H1 (cell line): ENCODE measurements around the gene SLC37A1. TPM values are rescaled to one million over a fixed set of nuclear protein-coding genes. Genes with fewer than 3 reads are reported as not detected.

Experiments
- BCL11A ChIP-seq, 2 experiments: IDR thresholded peaks; one replicate each; pipeline ENCODE4 v1.6.1; 2011; ENCODE audit warnings: low read depth in 2 of 2, low read length in 2 of 2, mild to moderate bottlenecking in 2 of 2
- CBX5 ChIP-seq: fragments of 300-800, 300-1000 bp; sonication (generic); IDR thresholded peaks from 2 replicates; pipeline ENCODE4 v1.7.1; 2016; ENCODE audit warnings: antibody characterized with exemption, low read length, low read depth
- CHD2 ChIP-seq: IDR thresholded peaks from 2 replicates; pipeline ENCODE4 v1.6.1; 2012; ENCODE audit warnings: low read length, improper control_type of control experiment
- CHD7 ChIP-seq: fragments of 300-600 bp; sonication (generic); IDR thresholded peaks from 2 replicates; pipeline ENCODE4 v1.7.1; 2012; ENCODE audit warnings: low read length, moderate library complexity, mild to moderate bottlenecking, inconsistent platforms; ENCODE audit not compliant: insufficient replicate concordance
- CTCF ChIP-seq, 3 experiments: IDR thresholded peaks; 1 replicate in 2 of 3; 2 replicates in 1 of 3; pipeline versions ENCODE4 v1.5.1 to v1.6.1; 2011; ENCODE audit warnings: low read length in 3 of 3, mild to moderate bottlenecking in 3 of 3, inconsistent platforms in 2 of 3, low read depth in 1 of 3, moderate library complexity in 1 of 3; ENCODE audit not compliant: insufficient read depth in 1 of 3; ENCODE audit errors: control extremely low read depth in 1 of 3
- JUND ChIP-seq: IDR thresholded peaks from 2 replicates; pipeline ENCODE4 v1.6.1; 2011; ENCODE audit warnings: mild to moderate bottlenecking, improper control_type of control experiment, low read length
- RFX5 ChIP-seq: IDR thresholded peaks from 2 replicates; pipeline ENCODE4 v1.6.1; 2011; ENCODE audit warnings: low read depth, low read length, improper control_type of control experiment, borderline replicate concordance
- TAF1 ChIP-seq: IDR thresholded peaks from 2 replicates; pipeline ENCODE4 v1.6.1; 2011; ENCODE audit warnings: mild to moderate bottlenecking, low read depth, low read length
- TCF12 ChIP-seq: IDR thresholded peaks from 2 replicates; pipeline ENCODE4 v1.6.1; 2011; ENCODE audit warnings: low read depth, mild to moderate bottlenecking, low read length
- YY1 ChIP-seq: IDR thresholded peaks from 2 replicates; pipeline ENCODE4 v1.6.1; 2011; ENCODE audit warnings: low read depth, mild to moderate bottlenecking, low read length
- polyA plus RNA-seq, 7 experiments: library from polyadenylated mRNA; depleted of rRNA in 3 of 7; stranded (reverse) in 5 of 7; unstranded in 2 of 7; fragments of >200 nt in 5 of 7; fragments of 200-250 nt in 2 of 7; gene quantifications; 1 replicate in 5 of 7; 2 replicates in 1 of 7; 4 replicates in 1 of 7; pipeline versions ENCODE4 v1.2.1 to v1.2.3, GENCODE V29; 2011 to 2013; ENCODE audit warnings: missing spikeins in 2 of 7, mixed read lengths in 2 of 7
- total RNA-seq: library from RNA; stranded (reverse); fragmentation: NEBNext Ultra II Directional; extraction: Animal tissue kit (Norgen Biotek cat#: 25700); gene quantifications from 2 replicates; pipeline ENCODE4 v1.2.1, GENCODE V29; 2021

Gene SLC37A1
- total and polyA plus RNA-seq, 2 of the 8 experiments (the other 6 are each of a cell fraction or from before 2014, with no cell fraction given), result 15.6 to 30.9 TPM

GRCh38 chr21:42498012-42498411 is 15.6 kb upstream of the SLC37A1 start (continued):
- TF ChIP-seq CHD7 (no peak), RFX5 (no peak), TAF1 (no peak), BCL11A (IDR thresholded peaks at IDR 0.05; ENCODE audit: low read depth in 2 of 2, low read length in 2 of 2) (no peak), CHD2 (no peak), TCF12 (no peak), JUND (no peak), CTCF (IDR thresholded peaks at IDR 0.05; ENCODE audit: control extremely low read depth in 1 of 3, insufficient read depth in 1 of 3, low read depth in 1 of 3, low read length in 3 of 3) (no peak), CBX5 (no peak), YY1 (no peak)
